DMS53 (cell line): ENCODE measurements around the gene GRIK3.
"Not testable (repeated sequence)": the region's sequence is repeated elsewhere in the genome, so short reads cannot be mapped to it uniquely, and the experiment has no call there.

Source experiments
- DNase-seq: peaks from one replicate; lab custom pipeline; 2025; lab: John Stamatoyannopoulos, UW

The GRIK3 gene

DNA sequence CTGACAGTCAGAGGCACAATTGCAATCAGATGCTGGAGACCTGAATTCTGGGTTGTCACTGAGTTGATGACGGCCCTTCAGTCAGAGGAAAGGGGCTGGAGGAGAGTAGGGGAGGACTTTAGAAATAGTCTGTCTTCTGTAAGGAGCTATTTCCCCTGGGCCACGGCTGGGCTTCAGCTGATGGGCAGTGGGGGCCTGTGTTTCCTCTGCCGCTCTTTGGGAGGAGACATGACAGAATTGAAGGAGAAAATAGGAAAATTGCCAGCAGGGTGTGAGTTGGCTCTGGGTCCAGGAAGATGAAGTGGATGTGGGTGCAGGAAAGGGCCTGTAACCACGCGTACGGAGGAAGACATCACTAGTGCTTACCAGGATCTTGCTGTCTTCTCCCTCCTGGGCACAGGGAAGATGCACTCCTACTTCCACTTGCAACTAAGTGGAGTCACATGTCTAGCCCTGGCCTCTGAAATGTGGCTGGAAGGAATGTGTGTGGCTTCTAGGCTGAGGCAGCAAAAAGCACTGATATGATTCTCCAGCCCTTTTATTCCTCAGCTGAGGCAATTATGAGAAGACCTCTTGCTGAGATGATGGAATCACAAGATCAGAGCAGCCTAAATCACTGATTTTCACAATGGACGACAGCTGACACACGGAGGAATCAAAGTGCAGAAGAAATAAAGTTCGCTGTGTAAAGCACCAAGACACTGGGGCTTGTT, 250.0 kb downstream of the GRIK3 start:
- DNase-seq, result no peak

DNA sequence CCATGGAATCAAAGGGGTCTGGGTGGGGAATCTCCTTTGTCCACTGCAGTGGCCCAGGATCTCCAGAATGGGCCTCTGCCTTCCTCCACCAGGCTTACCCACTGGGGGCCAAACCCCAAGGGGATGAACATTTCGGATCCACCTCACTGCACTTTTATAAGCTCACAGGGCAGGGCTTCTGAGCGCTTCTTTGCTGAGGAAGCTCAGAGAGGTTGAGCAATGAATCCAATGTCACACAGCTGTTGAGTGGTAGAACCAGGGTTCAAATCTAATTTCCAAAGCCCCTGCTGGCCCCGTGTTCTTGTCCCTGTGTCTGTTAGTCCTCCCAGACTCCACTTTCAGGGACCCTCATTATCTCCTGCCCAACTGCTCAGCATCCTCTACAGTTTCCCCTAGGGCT, 250.8 kb downstream of the GRIK3 start:
- no peak for DNase-seq

GRCh38 chr1:36782785-36783184, 251.5 kb downstream of the GRIK3 start:
- DNase-seq, result no peak

DNA sequence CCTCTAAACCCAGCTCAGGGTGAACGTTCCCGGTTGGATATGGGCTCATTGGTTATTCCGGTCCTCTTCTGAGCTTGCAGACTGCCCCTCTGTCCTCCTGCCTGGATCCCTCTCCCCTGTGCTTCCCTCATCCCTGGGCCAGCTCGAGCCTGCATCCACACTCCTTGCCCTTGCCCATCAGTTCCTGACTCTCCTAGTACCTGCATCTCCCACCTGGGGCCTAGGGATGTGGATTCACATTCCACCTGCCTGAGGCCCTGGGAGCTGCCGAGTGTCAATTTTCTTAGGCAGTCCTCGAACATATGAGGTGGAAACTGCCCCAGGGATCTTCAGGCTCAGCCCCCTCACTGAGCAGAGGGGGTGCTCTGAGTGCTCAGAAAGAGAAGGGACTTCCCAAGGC, 252.2 kb downstream of the GRIK3 start:
- DNase-seq, result no peak

DNA sequence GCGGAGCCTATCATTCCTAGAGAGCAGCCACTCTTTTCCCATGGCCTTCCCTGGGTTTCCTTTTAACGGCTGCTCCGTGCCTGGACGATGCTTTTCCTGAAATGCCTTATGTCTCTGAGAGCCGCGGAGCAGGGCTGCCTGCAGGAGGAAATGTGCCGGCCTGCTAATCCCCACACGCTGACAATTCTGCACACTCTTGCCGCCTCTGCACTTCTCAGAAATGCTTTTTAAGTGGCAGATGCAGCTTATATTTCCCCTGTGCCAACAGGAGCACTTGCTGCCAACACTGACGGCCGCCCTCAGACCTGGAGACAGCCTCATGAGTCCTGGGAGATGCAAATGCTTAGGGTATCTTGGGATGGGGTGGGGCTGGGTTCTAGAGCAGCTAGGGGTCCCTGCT, 253.2 kb downstream of the GRIK3 start:
- DNase-seq, result no peak

DNA sequence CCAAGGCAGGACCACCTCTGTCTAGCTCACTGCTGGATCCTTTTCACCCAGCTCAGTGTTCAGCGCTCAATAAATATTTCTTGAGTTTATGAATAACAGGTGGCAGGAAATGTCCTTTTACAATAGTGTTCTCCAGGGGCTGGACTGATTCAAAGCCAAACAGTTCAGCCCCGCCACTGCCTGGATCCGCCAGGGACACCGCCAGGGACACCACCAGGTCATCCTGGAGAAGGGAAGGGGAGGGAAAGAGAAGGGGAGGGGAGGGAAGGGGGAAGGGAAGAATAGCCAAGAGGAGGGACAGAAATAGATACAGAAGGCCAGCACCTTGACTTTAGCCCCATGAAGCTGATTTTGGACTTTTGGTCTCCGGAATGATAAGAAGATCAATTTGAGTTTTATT, 255.6 kb downstream of the GRIK3 start:
- no peak for DNase-seq

GRCh38 chr1:36776948-36777831, 257.1 kb downstream of the GRIK3 start:
- DNase-seq, result no peak

- no peak for DNase-seq
These were observed 258.1 kb downstream of the GRIK3 start for GRCh38 chr1:36776256-36776655.

DNA sequence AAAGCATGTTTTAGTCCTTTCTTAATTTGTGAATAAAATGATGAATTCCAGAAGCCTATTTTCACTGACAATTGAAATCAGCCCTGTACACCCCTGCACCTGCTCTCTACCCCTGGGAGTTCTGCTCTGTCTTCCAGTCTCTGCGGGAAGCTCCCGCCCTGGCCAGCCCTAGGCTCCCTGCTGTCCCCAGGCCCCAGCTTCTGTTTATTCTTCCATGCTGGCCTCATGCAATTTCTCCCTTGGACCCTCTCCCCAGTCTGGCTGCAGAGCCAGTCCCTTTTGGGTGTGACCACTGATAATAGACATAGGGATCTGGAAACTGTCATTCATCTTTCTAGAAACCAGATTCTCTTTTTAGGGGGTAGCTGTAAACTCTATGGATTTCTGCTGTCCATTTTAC, 258.6 kb downstream of the GRIK3 start:
- DNase-seq, result no peak

GRCh38 chr1:36773827-36774541, 260.3 kb downstream of the GRIK3 start:
- DNase-seq, result no peak

DNA sequence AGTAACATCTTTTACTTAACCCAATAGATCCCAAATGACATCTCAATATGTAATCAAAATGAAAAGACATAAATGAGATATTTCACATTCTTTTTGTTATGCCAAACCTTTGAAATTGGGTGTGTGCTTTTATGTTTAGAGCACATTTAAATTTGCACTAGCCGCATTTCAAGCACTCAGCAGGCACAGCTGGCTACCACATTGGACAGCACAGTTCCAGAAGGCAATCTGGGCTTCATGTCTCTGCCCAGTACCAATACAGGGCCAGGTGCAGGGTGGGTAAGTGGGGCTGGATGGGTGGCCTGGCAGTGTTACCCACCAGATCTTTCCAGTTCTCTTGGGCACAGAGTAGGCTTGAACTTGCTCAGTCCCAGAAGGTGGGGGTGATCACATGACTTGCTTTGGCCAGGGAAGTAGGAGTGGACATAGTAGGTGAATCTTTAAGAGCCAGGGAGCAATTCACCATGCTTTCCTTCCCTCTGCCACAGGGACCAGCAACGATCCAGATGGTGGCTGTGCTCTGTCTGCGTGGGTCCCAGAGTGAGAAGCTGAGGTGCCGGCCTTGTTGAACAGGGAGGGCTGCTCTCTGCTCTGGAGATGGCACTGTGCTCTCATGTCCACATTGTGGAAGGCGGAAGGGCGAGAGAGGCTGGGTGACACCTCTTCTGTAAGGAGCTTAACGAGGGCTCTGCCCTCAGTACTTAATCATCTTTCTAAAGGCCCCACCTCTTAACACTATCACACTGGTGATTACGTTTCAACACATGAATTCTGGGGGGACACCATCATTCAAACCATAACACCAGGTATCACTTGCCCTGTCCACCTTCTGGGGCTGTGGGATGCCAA, 261.4 kb downstream of the GRIK3 start:
- DNase-seq, result no peak

DNA sequence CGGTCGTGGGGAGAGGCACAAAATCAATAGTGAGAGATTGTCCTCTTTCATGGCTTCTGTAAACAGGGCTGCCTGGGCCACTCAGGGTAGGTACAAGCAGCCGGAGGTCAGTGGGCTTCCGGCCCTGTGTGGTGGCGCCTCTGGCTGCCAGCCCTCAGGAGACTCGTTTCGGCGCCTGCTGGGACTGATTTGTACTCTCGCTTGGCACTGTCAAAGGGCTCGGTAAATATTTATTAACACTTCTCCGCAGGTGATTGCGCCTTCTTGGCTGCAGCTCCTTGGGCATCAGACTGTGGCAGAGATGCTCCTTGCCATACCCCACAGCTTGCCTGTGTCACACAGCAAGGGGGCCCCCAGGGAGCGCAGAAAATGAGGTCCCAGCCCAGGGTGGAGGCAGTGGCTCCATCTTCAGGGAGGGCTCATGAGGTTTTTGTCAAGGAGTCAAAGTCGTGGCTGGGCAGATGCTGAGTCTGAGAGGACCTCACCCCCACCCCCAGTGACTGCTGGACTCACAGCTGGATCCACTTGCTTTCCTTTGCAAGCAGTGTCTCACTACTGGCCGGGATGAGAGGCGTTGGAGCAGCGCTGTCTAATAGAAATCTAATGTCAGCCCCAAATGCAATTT, 262.5 kb downstream of the GRIK3 start:
- no peak for DNase-seq

GRCh38 chr1:36771240-36771639, 263.1 kb downstream of the GRIK3 start:
- DNase-seq, result no peak

DNA sequence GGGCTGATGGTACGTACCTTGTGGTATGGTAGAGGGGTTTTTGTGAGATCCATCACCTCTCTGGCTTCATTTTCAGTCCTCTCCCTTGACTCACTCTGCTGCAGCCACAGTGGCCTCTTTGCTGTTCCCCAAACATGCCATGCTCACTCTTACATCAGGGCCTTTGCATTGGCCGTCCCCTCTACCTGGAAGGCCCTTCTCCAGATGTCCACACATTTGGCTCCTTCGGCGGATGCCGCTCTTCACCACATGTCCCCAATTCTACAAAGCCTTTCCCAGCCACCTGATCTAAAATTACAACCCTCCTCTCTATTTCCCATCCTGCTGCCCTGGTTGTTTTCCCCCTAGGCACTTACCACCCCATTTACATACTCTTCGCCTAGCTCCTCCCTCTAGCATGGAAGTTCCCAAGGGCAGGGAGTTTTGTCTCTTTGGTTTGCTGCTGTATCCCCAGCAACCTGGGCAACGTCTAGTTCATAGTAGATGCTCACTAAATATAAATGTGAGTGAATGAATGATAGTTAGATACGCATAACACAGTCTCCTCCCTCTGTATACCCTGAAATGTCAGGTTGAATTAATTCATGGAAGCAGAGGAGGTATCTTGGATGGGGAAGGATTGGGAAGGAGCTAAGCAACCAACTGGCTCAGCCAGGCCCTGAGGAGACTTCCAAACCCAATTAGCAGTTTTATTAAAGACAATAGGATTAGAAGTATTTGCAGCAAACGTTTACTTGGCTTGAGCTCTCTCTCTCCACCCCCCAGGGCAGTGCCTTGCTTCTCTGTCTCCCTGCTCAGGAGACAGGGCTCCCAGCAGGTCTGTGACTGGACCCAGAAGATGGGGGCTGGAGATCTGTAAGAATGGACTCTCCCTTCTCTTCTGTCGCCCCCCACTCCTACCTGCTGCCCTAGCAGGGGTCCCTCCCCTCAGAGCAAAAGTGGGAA, 264.2 kb downstream of the GRIK3 start:
- no peak for DNase-seq

DNA sequence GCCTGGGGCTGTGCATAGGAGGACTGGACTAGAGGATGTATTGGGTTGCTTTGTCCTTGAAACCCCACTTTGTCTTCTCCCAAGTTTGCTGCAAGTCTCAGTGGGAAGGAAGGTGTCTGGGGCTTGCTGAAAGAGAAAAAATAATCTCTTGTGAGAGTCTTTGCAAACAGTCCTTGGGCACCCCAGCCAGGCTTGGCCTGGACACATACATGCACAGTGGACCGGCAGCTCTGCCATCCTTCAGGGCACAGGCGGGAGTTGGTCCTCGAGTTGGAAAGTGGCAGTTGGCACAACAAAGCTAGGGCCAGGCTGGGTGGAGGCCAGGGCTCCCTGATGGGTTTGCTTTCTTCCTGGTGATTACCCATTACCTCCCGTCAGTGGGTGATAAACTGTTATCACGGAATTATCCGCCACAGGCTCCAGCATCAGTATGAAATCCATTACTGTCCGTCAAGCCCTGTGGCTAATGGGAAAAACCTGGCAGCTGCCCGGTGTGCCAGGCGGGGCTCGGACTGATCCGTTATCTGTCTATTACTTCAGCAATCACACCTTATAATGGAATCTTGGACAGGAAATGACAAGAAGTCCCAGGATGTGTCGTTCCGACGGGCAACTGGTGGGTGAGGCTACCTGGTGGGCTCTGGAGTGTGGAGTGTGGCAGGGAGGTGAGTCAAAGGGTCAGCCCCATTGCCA, 265.7 kb downstream of the GRIK3 start:
- no peak for DNase-seq

DNA sequence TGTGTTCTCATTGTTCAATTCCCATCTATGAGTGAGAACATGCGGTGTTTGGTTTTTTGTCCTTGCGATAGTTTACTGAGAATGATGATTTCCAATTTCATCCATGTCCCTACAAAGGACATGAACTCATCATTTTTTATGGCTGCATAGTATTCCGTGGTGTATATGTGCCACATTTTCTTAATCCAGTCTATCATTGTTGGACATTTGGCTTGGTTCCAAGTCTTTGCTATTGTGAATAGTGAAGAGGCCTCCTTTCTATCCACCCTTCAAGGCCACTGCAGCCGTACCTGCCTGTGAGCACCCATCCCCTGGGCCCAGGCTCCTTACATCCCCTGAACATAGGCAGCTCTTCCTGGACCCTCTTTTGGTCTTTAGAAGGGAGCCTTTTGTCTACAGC, 266.9 kb downstream of the GRIK3 start:
- not testable (repeated sequence) for DNase-seq

- no peak for DNase-seq
These were observed 267.8 kb downstream of the GRIK3 start for GRCh38 chr1:36766481-36766880.

DNA sequence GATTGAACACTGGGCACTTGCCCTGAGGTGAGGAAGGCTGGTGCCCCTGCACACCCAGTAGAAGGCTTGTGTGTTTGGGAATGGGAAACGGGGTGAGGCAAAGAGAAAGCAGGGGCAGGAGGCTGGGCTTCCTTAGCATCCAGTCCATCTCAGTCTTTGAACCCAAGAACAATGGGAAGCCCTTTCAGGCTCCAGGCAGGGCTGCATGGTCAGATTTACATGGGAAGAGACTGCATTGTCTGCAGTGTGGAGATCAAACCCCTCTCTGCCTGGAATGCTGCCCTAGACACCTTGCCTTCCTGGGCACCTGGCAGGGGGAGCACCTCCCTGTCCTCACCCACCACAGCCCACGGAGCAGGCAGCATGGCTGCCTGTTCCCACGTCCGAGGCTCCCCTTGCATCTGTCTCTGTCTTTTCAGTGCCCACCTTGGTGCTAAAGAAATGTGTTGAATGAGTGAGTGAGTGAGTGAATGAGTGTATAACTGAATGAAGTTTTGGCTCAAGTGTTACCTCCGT, 268.5 kb downstream of the GRIK3 start:
- no peak for DNase-seq

GRCh38 chr1:36764798-36765197, 269.5 kb downstream of the GRIK3 start:
- DNase-seq, result no peak
